HG03442 (cell line): ENCODE results near the gene SNAPC4.
"Not testable (repeated sequence)": the region's sequence is repeated elsewhere in the genome, so short reads cannot be mapped to it uniquely, and the experiment has no call there.

Experiments
- ATAC-seq: cut with Tn5 transposase; IDR thresholded peaks from one replicate; pipeline ENCODE4 v1.9.1; 2021; ENCODE audit warnings: mild to moderate bottlenecking, moderate library complexity; ENCODE audit not compliant: unreplicated experiment

The SNAPC4 gene

GRCh38 chr9:136433043-136433715 lies 33.2 kb upstream of the SNAPC4 start:
- no peak for ATAC-seq

GRCh38 chr9:136432591-136432990 lies 32.6 kb upstream of the SNAPC4 start:
- ATAC-seq: no peak

- ATAC-seq: no peak
These were observed 31.9 kb upstream of the SNAPC4 start for GRCh38 chr9:136431782-136432350.

GRCh38 chr9:136430588-136431234 lies 30.7 kb upstream of the SNAPC4 start:
- ATAC-seq: no peak

GRCh38 chr9:136429683-136430491 lies 29.9 kb upstream of the SNAPC4 start:
- ATAC-seq: no peak

- no peak for ATAC-seq
These were observed 29.2 kb upstream of the SNAPC4 start for GRCh38 chr9:136429075-136429628.

- ATAC-seq: no peak
These were observed 26.8 kb upstream of the SNAPC4 start for GRCh38 chr9:136426787-136427186.

GRCh38 chr9:136425367-136425766 lies 25.4 kb upstream of the SNAPC4 start:
- ATAC-seq: not testable (repeated sequence)

- ATAC-seq: no peak
These were observed 24.9 kb upstream of the SNAPC4 start for GRCh38 chr9:136424750-136425362.

- no peak for ATAC-seq
These were observed 23.6 kb upstream of the SNAPC4 start for GRCh38 chr9:136423432-136424146.

GRCh38 chr9:136422876-136423275 lies 22.9 kb upstream of the SNAPC4 start:
- ATAC-seq: no peak

- ATAC-seq: no peak
These were observed 21.8 kb upstream of the SNAPC4 start for GRCh38 chr9:136421791-136422190.

GRCh38 chr9:136419092-136419420 lies 19.1 kb upstream of the SNAPC4 start:
- no peak for ATAC-seq

- ATAC-seq: no peak
These were observed 18.5 kb upstream of the SNAPC4 start for GRCh38 chr9:136418182-136419091.

- ATAC-seq: no peak
These were observed 16.9 kb upstream of the SNAPC4 start for GRCh38 chr9:136416914-136417313.

GRCh38 chr9:136416427-136416826 lies 16.5 kb upstream of the SNAPC4 start:
- no peak for ATAC-seq

- no peak for ATAC-seq
These were observed 13.0 kb upstream of the SNAPC4 start for GRCh38 chr9:136412962-136413361.

- ATAC-seq: no peak
These were observed 11.4 kb upstream of the SNAPC4 start for GRCh38 chr9:136411378-136411777.
